K562 (cell line): ENCODE results near the gene GABRD. TPM values are rescaled to one million over a fixed set of nuclear protein-coding genes. Genes with fewer than 3 reads are reported as not detected.

ENCODE experiments used
- ARID1B ChIP-seq: fragments of 450-650 bp; IDR thresholded peaks from 2 replicates; pipeline ENCODE4 v1.6.1; 2016; ENCODE audit warnings: antibody characterized with exemption, mild to moderate bottlenecking, inconsistent platforms
- CTBP1 ChIP-seq: fragments of 450-650 bp; IDR thresholded peaks from 2 replicates; pipeline ENCODE4 v1.6.1; 2016; ENCODE audit warnings: borderline replicate concordance
- CXXC5 ChIP-seq: fragments of 250-450 bp; sonication (Bioruptor Pico); IDR thresholded peaks from 2 replicates; pipeline ENCODE4 v1.8.0; 2022; ENCODE audit warnings: inconsistent platforms, mild to moderate bottlenecking, moderate library complexity
- E2F3 ChIP-seq: fragments of 250-450 bp; sonication (Bioruptor Pico); IDR thresholded peaks from 2 replicates; pipeline ENCODE4 v1.4.0; 2020; ENCODE audit warnings: mild to moderate bottlenecking
- ELF2 ChIP-seq: fragments of 250-450 bp; sonication (Bioruptor Pico); IDR thresholded peaks from 2 replicates; pipeline ENCODE4 v1.5.0; 2021; ENCODE audit warnings: mild to moderate bottlenecking
- FIP1L1 ChIP-seq: fragments of 200-400 bp; formaldehyde crosslinking; IDR thresholded peaks from 2 replicates; pipeline ENCODE4 v1.6.1; 2018; ENCODE audit warnings: mild to moderate bottlenecking, low read depth, low read length; ENCODE audit not compliant: poor library complexity, severe bottlenecking
- FOXK1 ChIP-seq: sonication (generic); formaldehyde crosslinking; IDR thresholded peaks from 2 replicates; pipeline ENCODE4 v1.8.0; 2022; ENCODE audit warnings: missing genetic modification reagents, mild to moderate bottlenecking, borderline replicate concordance
- KHSRP ChIP-seq: fragments of 450-650 bp; IDR thresholded peaks from 2 replicates; pipeline ENCODE4 v1.6.1; 2017
- KLF1 ChIP-seq: fragments of 450-650 bp; IDR thresholded peaks from 2 replicates; pipeline ENCODE4 v1.6.1; 2016; ENCODE audit warnings: missing genetic modification characterization, missing compliant biosample characterization
- KLF16 ChIP-seq: IDR thresholded peaks from 2 replicates; pipeline ENCODE4 v1.6.1; 2016; ENCODE audit warnings: antibody characterized with exemption
- MTA1 ChIP-seq: fragments of 450-650 bp; IDR thresholded peaks from 2 replicates; pipeline ENCODE4 v1.6.1; 2017; ENCODE audit warnings: borderline replicate concordance
- MTA3 ChIP-seq: fragments of 450-650 bp; formaldehyde crosslinking; IDR thresholded peaks from 2 replicates; pipeline ENCODE4 v1.6.1; 2017; ENCODE audit warnings: mild to moderate bottlenecking, borderline replicate concordance
- NFIC ChIP-seq: fragments of 450-650 bp; IDR thresholded peaks from 2 replicates; pipeline ENCODE4 v1.6.1; 2017; ENCODE audit warnings: mild to moderate bottlenecking, inconsistent platforms
- NRF1 ChIP-seq, 2 experiments: fragments of 450-650 bp; IDR thresholded peaks in 1 of 2; conservative IDR thresholded peaks in 1 of 2; 2 replicates each; pipeline ENCODE4 v1.6.1; 2014; ENCODE audit warnings: mild to moderate bottlenecking in 2 of 2
- OTX1 ChIP-seq: fragments of 450-650 bp; formaldehyde crosslinking; IDR thresholded peaks from 2 replicates; pipeline ENCODE4 v1.4.0; 2022; ENCODE audit warnings: mild to moderate bottlenecking
- PBX2 ChIP-seq, 2 experiments: IDR thresholded peaks in 1 of 2; conservative IDR thresholded peaks in 1 of 2; 2 replicates each; pipeline ENCODE4 v1.6.1; 2016; ENCODE audit warnings: low read depth in 2 of 2, mild to moderate bottlenecking in 1 of 2, missing compliant biosample characterization in 1 of 2, missing genetic modification characterization in 1 of 2, moderate library complexity in 1 of 2
- PKNOX1 ChIP-seq: fragments of 450-650 bp; IDR thresholded peaks from 2 replicates; pipeline ENCODE4 v1.6.1; 2016
- RCOR1 ChIP-seq, 2 experiments: IDR thresholded peaks; 2 replicates each; pipeline ENCODE4 v1.6.1; 2012; ENCODE audit warnings: low read depth in 2 of 2, low read length in 2 of 2, borderline replicate concordance in 1 of 2, improper control_type of control experiment in 1 of 2
- SMAD4 ChIP-seq: fragments of 250-450 bp; sonication (Bioruptor Pico); conservative IDR thresholded peaks from 2 replicates; pipeline ENCODE4 v1.8.0; 2021; ENCODE audit warnings: inconsistent platforms, mild to moderate bottlenecking, moderate library complexity
- SMARCE1 ChIP-seq: fragments of 450-650 bp; IDR thresholded peaks from 2 replicates; pipeline ENCODE4 v1.7.1; 2016; ENCODE audit warnings: mild to moderate bottlenecking
- ZBTB34 ChIP-seq: fragments of 250-450 bp; sonication (Bioruptor Pico); IDR thresholded peaks from 2 replicates; pipeline ENCODE4 v1.8.0; 2021; ENCODE audit warnings: mild to moderate bottlenecking, moderate library complexity
- ZNF165 ChIP-seq: fragments of 250-450 bp; sonication (Bioruptor Pico); IDR thresholded peaks from 2 replicates; pipeline ENCODE4 v1.4.0; 2020; ENCODE audit warnings: borderline replicate concordance
- ZNF639 ChIP-seq, 2 experiments: fragments of 200-800 bp in 1 of 2; sonication (Bioruptor generic) in 1 of 2; sonication (generic) in 1 of 2; formaldehyde crosslinking in 1 of 2; IDR thresholded peaks in 1 of 2; conservative IDR thresholded peaks in 1 of 2; 2 replicates each; pipeline versions ENCODE4 v1.5.0 to v1.6.1; 2016 to 2020; ENCODE audit warnings: missing compliant biosample characterization in 1 of 2, missing genetic modification characterization in 1 of 2, missing genetic modification reagents in 1 of 2
- polyA plus RNA-seq, 8 experiments: library from polyadenylated mRNA; depleted of rRNA in 4 of 8; stranded (reverse) in 5 of 8; unstranded in 3 of 8; fragments of >200 nt; fragmentation: Nextera tagmentation in 2 of 8; fragmentation: Illumina TruSeq in 1 of 8; extraction: Ambion mirVana in 2 of 8; extraction: Trizol in 1 of 8; gene quantifications; 2 replicates each; pipeline versions ENCODE4 v1.2.1 to v1.2.3, GENCODE V29; 2011 to 2014; ENCODE audit warnings: inconsistent platforms in 1 of 8, missing spikeins in 1 of 8
- total RNA-seq, 7 experiments: library from RNA; depleted of rRNA in 6 of 7; stranded (reverse); fragments of >200 nt in 6 of 7; fragmentation: Illumina TruSeq in 2 of 7; extraction: Trizol in 2 of 7; gene quantifications; 2 replicates each; pipeline versions ENCODE4 v1.2.1 to v1.2.3, GENCODE V29; 2011 to 2021; ENCODE audit warnings: low replicate concordance in 1 of 7

Gene GABRD
- total and polyA plus RNA-seq, 9 of the 15 experiments (the other 6 are each of a cell fraction or from before 2014, with no cell fraction given) = 0.07 TPM; not detected in 8

- no peak for TF ChIP-seq PBX2 (CRISPR knock-in tag; IDR thresholded peaks at IDR 0.05; ENCODE audit: low read depth)
- peak; percentile 39; the same call in 1 of the 2 replicates for TF ChIP-seq PBX2 (tag; conservative IDR thresholded peaks at IDR 0.05; ENCODE audit: low read depth)
- TF ChIP-seq OTX1 (CRISPR knock-in tag) = no peak
- TF ChIP-seq NFIC = peak; percentile 92
- TF ChIP-seq MTA1 = peak; percentile 21; the same call in 1 of the 2 replicates
- peak in 1 of 2 experiments; percentile 50; a peak in 1 of 4 replicates for TF ChIP-seq RCOR1 (IDR thresholded peaks at IDR 0.05; ENCODE audit: borderline replicate concordance in 1 of 2, low read depth in 2 of 2, low read length in 2 of 2)
- no peak for TF ChIP-seq FOXK1 (CRISPR knock-in tag)
- TF ChIP-seq CXXC5 (CRISPR knock-in tag) = peak; percentile 64
- TF ChIP-seq KLF1 (tag) = peak; percentile 28; the same call in 1 of the 2 replicates
- TF ChIP-seq CTBP1 = peak; percentile 48; the same call in 1 of the 2 replicates
- 0 out of 4 replicates have a peak, but pooled peaks of 1 of the 2 experiments have one; percentile 7 for TF ChIP-seq ZNF639 (CRISPR knock-in tag; conservative IDR thresholded peaks at IDR 0.05 in 1 of 2, IDR thresholded peaks at IDR 0.05 in 1 of 2)
- no peak for TF ChIP-seq ELF2 (CRISPR knock-in tag)
- peak; percentile 65; the same call in 1 of the 2 replicates for TF ChIP-seq MTA3
- peak; percentile 71; the same call in 1 of the 2 replicates for TF ChIP-seq SMAD4 (CRISPR knock-in tag)
- peak; percentile 59; the same call in 1 of the 2 replicates for TF ChIP-seq ZNF165
- TF ChIP-seq E2F3 = 0 out of 2 replicates have a peak, but pooled peaks have one; percentile 17
- TF ChIP-seq SMARCE1 = peak; percentile 44; the same call in 1 of the 2 replicates
- TF ChIP-seq PKNOX1 = 0 out of 2 replicates have a peak, but pooled peaks have one; percentile 42
- peak; percentile 47 to 52; a peak in 3 of 4 replicates for TF ChIP-seq NRF1 (conservative IDR thresholded peaks at IDR 0.05 in 1 of 2, IDR thresholded peaks at IDR 0.05 in 1 of 2)
- TF ChIP-seq ARID1B = peak; percentile 47; the same call in 1 of the 2 replicates
- TF ChIP-seq ZBTB34 (CRISPR knock-in tag) = no peak
- TF ChIP-seq KHSRP = no peak
- TF ChIP-seq FIP1L1 = no peak
- TF ChIP-seq KLF16 = peak; percentile 61; the same call in 1 of the 2 replicates
These were observed 30.0 kb upstream of the GABRD start (continued) for GRCh38 chr1:1989102-1989542.
